Astrocyte of the spinal cord (primary cell): ENCODE data around the gene BOD1L1.

Experiments used
- DNase-seq: peaks from one replicate; pipeline ENCODE4 v3.0.0; 2011; ENCODE audit warnings: low read depth, low spot score
- H3K4me3 ChIP-seq: 2 replicates; pipeline ENCODE4 v1.5.1; 2011; ENCODE audit warnings: low read depth, mild to moderate bottlenecking, low read length, moderate library complexity
- in situ Hi-C: cut with HindIII; loops from 2 replicates; pipeline ENCODE4 v1.10.0; 2017; ENCODE audit warnings: low sequenced_read_pairs
- TF ChIP-seq, protein P1 (sequence below): IDR thresholded peaks from 2 replicates; pipeline ENCODE4 v1.5.1; 2012; ENCODE audit warnings: low read depth, mild to moderate bottlenecking, low read length, inconsistent platforms

The BOD1L1 gene

DNA sequence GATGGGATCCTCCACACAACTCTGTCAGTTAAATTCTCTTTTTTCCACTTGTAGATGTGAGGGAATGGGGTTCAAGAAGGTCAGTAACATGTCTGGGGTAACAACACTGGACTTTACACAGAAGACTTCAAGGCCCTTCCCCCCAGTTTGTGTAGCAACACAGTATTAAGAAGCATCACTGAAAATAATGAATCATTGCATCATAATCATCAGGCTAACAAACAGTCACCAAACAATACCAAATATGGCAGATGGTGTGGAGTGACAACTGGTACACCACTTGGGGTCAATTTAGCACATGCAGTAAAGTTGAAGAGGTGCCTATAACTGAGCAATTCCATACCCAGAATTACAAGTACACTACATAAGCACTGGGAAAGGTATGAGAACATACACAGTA is 38.6 kb downstream of the BOD1L1 start:
- TF ChIP-seq, protein P1, sequence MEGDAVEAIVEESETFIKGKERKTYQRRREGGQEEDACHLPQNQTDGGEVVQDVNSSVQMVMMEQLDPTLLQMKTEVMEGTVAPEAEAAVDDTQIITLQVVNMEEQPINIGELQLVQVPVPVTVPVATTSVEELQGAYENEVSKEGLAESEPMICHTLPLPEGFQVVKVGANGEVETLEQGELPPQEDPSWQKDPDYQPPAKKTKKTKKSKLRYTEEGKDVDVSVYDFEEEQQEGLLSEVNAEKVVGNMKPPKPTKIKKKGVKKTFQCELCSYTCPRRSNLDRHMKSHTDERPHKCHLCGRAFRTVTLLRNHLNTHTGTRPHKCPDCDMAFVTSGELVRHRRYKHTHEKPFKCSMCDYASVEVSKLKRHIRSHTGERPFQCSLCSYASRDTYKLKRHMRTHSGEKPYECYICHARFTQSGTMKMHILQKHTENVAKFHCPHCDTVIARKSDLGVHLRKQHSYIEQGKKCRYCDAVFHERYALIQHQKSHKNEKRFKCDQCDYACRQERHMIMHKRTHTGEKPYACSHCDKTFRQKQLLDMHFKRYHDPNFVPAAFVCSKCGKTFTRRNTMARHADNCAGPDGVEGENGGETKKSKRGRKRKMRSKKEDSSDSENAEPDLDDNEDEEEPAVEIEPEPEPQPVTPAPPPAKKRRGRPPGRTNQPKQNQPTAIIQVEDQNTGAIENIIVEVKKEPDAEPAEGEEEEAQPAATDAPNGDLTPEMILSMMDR = no peak
- in situ Hi-C loops = no loop called here
- no peak overlapping the region for H3K4me3 ChIP-seq
- no peak for DNase-seq

DNA sequence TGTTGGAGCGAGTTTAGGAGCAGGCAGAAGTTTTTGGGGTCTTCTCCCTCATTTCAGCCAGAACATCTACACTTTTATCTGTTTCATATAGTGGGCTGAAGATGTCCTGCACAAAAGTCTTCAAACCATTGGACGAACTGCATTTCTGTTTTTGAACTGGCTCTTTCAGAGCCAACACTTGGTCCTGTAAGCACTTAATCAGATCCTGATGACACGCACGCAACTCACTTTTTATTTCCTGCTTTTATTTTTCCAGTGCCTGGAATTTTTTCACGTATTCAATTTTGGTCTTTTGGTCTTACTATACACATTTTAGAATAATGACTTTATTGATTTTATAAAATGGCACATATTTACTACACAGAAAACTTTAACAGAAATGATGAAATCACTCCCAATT is 43.0 kb downstream of the BOD1L1 start:
- in situ Hi-C loops = no loop called here
- DNase-seq = no peak
- no peak overlapping the region for H3K4me3 ChIP-seq
- TF ChIP-seq, protein P1 = no peak

DNA sequence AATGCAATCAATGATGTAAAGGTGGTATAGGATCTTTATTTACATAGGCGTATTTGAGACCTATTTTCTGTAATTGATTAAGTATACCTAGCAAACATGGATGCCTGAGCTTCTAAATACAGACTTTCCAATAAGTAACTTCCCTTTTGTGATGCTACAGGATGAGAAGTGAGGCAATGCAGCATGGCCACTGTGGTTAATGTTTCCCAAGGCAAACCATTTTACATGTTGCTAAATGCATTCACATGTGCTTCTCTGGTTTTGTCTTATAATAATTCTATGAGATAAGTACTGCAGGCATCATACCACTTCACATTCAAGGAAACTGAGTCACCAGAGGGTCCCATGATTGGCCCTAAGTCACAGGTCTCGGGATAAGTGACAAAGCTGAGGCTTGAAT is 47.5 kb downstream of the BOD1L1 start:
- TF ChIP-seq, protein P1 = no peak
- no peak for DNase-seq
- in situ Hi-C loops = no loop called here

DNA sequence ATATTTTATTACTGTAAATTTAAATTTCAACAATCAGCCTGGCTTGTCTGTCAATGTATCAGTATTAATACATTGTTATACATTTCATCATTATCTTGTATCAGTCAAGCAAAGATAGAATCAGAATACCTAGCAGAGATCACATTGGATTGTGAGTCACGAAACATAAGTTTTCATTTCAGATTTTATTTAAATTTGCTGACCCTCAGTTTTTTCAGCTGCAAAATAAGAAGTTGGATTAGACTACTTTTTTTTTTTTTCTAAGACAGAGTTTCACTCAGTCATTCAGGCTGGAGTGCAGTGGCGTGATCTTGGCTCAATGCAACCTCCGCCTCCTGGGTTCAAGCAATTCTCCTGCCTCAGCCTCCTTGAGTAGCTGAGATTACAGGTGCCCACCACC is 49.9 kb downstream of the BOD1L1 start:
- H3K4me3 ChIP-seq = no peak overlapping the region
- TF ChIP-seq, protein P1 = no peak
- in situ Hi-C loops = no loop called here
- no peak for DNase-seq

More for the DNA sequence above, 47.5 kb downstream of the BOD1L1 start:
- no peak overlapping the region for H3K4me3 ChIP-seq

DNA sequence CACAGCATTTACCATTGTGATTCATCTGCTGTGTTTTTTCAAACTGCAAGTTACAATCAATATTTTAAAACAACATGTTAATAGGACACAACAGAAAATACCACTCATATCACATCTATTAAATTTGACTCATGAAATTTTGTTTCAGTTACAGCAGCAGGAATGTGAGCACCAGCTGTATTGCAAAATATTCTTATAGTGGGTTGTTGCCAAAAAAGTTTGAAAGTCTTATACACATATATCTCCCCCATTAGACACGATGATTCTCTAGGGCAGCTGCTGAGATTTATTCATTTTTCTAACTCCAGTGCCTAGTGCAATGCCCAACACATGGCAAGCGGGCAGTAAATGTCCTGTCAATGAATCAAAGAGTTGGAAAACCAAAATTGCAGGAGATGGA is 56.6 kb downstream of the BOD1L1 start:
- TF ChIP-seq, protein P1 = no peak
- H3K4me3 ChIP-seq = no peak overlapping the region
- in situ Hi-C loops = no loop called here
- DNase-seq = no peak

DNA sequence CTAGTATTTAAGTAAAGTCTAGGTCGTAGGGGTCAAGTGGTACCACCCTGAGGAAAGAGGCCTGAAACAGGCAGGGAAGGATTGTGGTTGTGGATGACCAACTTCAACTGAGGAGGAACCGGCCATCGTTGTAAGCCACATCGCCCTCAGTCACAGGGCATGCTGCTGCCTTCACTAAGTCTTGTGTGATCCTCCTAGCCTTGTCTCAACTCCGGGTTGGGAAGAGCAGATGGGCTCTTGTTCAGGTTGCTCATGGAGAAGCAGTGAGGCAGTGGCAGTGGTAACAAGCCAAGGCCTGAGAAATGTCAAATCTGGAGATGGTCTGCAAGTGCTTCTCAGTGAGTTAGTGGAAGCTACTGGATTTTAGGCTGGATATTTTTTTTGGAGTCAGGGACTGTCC is 60.4 kb downstream of the BOD1L1 start:
- H3K4me3 ChIP-seq = no peak overlapping the region
- TF ChIP-seq, protein P1 = no peak

DNA sequence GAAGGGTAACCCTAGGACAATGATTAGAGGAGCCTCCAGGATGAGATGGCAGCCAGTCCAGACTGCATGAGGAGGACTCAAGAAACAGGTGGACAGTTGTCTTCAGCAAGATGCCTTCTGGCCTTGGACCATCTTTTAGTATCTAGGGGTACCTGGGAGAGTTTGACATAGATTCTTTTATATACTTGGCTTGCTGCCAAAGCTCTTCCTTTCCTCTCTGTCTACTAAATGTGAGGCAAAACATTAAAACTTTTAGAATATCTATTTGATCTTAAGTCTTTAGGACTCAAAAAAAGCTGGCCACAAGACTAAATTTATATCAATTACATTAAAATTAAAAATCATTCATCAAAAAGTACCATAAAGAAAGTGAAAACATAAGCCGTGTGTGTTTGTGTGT is 64.6 kb downstream of the BOD1L1 start:
- TF ChIP-seq, protein P1 = no peak
- in situ Hi-C loops = no loop called here
- DNase-seq = no peak
- no peak overlapping the region for H3K4me3 ChIP-seq

More for the DNA sequence above, 60.4 kb downstream of the BOD1L1 start:
- no peak for DNase-seq
- in situ Hi-C loops = no loop called here
